GM23248 (cell line): ENCODE data around the gene PPP1R1A.

ENCODE experiments used
- EZH2 ChIP-seq: fragments of 200-600 bp; sonication (generic); IDR thresholded peaks from 2 replicates; pipeline ENCODE4 v1.6.1; 2018; ENCODE audit warnings: antibody characterized with exemption, mild to moderate bottlenecking; ENCODE audit not compliant: insufficient read depth, poor library complexity, severe bottlenecking
- EZH2phosphoT487 ChIP-seq: fragments of 200-600 bp; sonication (generic); IDR thresholded peaks from 2 replicates; pipeline ENCODE4 v1.6.1; 2018; ENCODE audit warnings: antibody characterized with exemption, moderate library complexity, mild to moderate bottlenecking, low read depth; ENCODE audit not compliant: insufficient read depth

- TF ChIP-seq EZH2 = no peak
- no peak for TF ChIP-seq EZH2phosphoT487
These were observed 53.0 kb downstream of the PPP1R1A start for GRCh38 chr12:54535474-54535873.
